GM21367 (cell line): ENCODE data around the gene GAD1.

Experiments used
- ATAC-seq: cut with Tn5 transposase; IDR thresholded peaks from one replicate; pipeline ENCODE4 v1.9.1; 2021; ENCODE audit not compliant: unreplicated experiment

GAD1 gene

GRCh38 chr2:170817093-170818035 is 677 bp downstream of the GAD1 start:
- ATAC-seq, result no peak

GRCh38 chr2:170818036-170818751 is 1.5 kb downstream of the GAD1 start:
- no peak for ATAC-seq

GRCh38 chr2:170818752-170819470 is 2.2 kb downstream of the GAD1 start:
- ATAC-seq, result no peak

GRCh38 chr2:170819680-170820664 is 3.3 kb downstream of the GAD1 start:
- no peak for ATAC-seq

GRCh38 chr2:170820757-170821530 is 4.3 kb downstream of the GAD1 start:
- ATAC-seq, result no peak

- ATAC-seq, result no peak
Measured at GRCh38 chr2:170821531-170822289, 5.0 kb downstream of the GAD1 start.

- ATAC-seq, result no peak
Measured at GRCh38 chr2:170822290-170823087, 5.8 kb downstream of the GAD1 start.

GRCh38 chr2:170823088-170823897 is 6.6 kb downstream of the GAD1 start:
- no peak for ATAC-seq

GRCh38 chr2:170823898-170824215 is 7.2 kb downstream of the GAD1 start:
- ATAC-seq, result no peak

- ATAC-seq, result no peak
Measured at GRCh38 chr2:170824526-170825015, 7.9 kb downstream of the GAD1 start.

- no peak for ATAC-seq
Measured at GRCh38 chr2:170827841-170828532, 11.3 kb downstream of the GAD1 start.

GRCh38 chr2:170828533-170828916 is 11.8 kb downstream of the GAD1 start:
- no peak for ATAC-seq

- no peak for ATAC-seq
Measured at GRCh38 chr2:170829036-170829435, 12.3 kb downstream of the GAD1 start.

GRCh38 chr2:170830166-170830565 is 13.5 kb downstream of the GAD1 start:
- ATAC-seq, result no peak

GRCh38 chr2:170831115-170831514 is 14.4 kb downstream of the GAD1 start:
- ATAC-seq, result no peak

- no peak for ATAC-seq
Measured at GRCh38 chr2:170836027-170836426, 19.3 kb downstream of the GAD1 start.
